ENCODE data around the gene ANTXR2. TPM values are rescaled to one million over a fixed set of nuclear protein-coding genes. Genes with fewer than 3 reads are reported as not detected.

Gene ANTXR2
- total RNA-seq, 1 donor from 2014 or later = 46.9 TPM

- no peak for DNase-seq (ENCODE audit: low spot score)
Measured at GRCh38 chr4:80069837-80070731, 2.9 kb downstream of the ANTXR2 start.

GRCh38 chr4:80069108-80069836 is 3.8 kb downstream of the ANTXR2 start:
- peak; percentile 48 for DNase-seq (ENCODE audit: low spot score)

- DNase-seq (ENCODE audit: low spot score) = no peak
Measured at GRCh38 chr4:80065601-80066000, 7.4 kb downstream of the ANTXR2 start.

- no peak for DNase-seq (ENCODE audit: low spot score)
Measured at GRCh38 chr4:80062527-80062926, 10.5 kb downstream of the ANTXR2 start.

GRCh38 chr4:80060804-80061203 is 12.2 kb downstream of the ANTXR2 start:
- DNase-seq (ENCODE audit: low spot score) = no peak

- no peak for DNase-seq (ENCODE audit: low spot score)
Measured at GRCh38 chr4:80058740-80059139, 14.3 kb downstream of the ANTXR2 start.

GRCh38 chr4:80054375-80054774 is 18.7 kb downstream of the ANTXR2 start:
- no peak for DNase-seq (ENCODE audit: low spot score)

- no peak for DNase-seq (ENCODE audit: low spot score)
Measured at GRCh38 chr4:80053140-80053910, 19.7 kb downstream of the ANTXR2 start.

- no peak for DNase-seq (ENCODE audit: low spot score)
Measured at GRCh38 chr4:80049813-80050534, 23.1 kb downstream of the ANTXR2 start.

GRCh38 chr4:80049402-80049801 is 23.6 kb downstream of the ANTXR2 start:
- no peak for DNase-seq (ENCODE audit: low spot score)

GRCh38 chr4:80045786-80046185 is 27.2 kb downstream of the ANTXR2 start:
- peak; percentile 54 for DNase-seq (ENCODE audit: low spot score)

GRCh38 chr4:80043541-80043940 is 29.5 kb downstream of the ANTXR2 start:
- DNase-seq (ENCODE audit: low spot score) = peak; percentile 87

GRCh38 chr4:80042821-80043220 is 30.2 kb downstream of the ANTXR2 start:
- no peak for DNase-seq (ENCODE audit: low spot score)

GRCh38 chr4:80037864-80038263 is 35.2 kb downstream of the ANTXR2 start:
- DNase-seq (ENCODE audit: low spot score) = no peak

- peak; percentile 95 for DNase-seq (ENCODE audit: low spot score)
Measured at GRCh38 chr4:80036949-80037685, 35.9 kb downstream of the ANTXR2 start.

GRCh38 chr4:80036306-80036705 is 36.7 kb downstream of the ANTXR2 start:
- no peak for DNase-seq (ENCODE audit: low spot score)

- DNase-seq (ENCODE audit: low spot score) = no peak
Measured at GRCh38 chr4:80035336-80035735, 37.7 kb downstream of the ANTXR2 start.

- no peak for DNase-seq (ENCODE audit: low spot score)
Measured at GRCh38 chr4:80033581-80033980, 39.4 kb downstream of the ANTXR2 start.

- DNase-seq (ENCODE audit: low spot score) = no peak
Measured at GRCh38 chr4:80029364-80029763, 43.7 kb downstream of the ANTXR2 start.

GRCh38 chr4:80027611-80028010 is 45.4 kb downstream of the ANTXR2 start:
- no peak for DNase-seq (ENCODE audit: low spot score)

GRCh38 chr4:80026100-80026499 is 46.9 kb downstream of the ANTXR2 start:
- DNase-seq (ENCODE audit: low spot score) = no peak

All from umbilical cord (tissue), 2 donors.